ENCODE data around the gene DISP1. TPM values are rescaled to one million over a fixed set of nuclear protein-coding genes. Genes with fewer than 3 reads are reported as not detected.

The DISP1 gene
- polyA plus RNA-seq, 4 donors, result 12.1 to 15.2 (median 14.1) TPM

DNA sequence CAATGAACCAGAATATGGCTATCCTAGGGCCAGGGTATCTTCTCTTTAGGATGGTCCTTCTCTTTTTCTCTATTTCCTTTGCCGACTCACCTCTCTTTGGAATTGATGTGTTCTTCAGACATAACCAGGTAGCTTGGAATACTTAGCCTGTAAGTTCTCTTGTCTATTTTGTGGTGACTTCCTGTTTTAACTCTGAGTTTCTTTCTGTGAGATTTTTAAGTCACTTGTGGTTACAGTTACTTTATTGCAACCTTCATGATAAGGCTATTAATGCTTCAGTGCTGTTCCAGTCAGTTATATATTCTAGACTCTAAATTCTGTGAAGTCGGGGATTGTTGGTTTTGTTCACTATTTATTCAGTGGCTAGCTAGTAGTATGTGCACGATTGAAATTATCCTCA lies 46.2 kb downstream of the DISP1 start:
- DNase-seq (ENCODE audit: low read depth in 4 of 4, low spot score in 2 of 4), result no peak

Other genes starting within 250 kb of the DISP1 start
- gene TAF1A, start 225.1 kb upstream of the DISP1 start, polyA plus RNA-seq (ENCODE audit: insufficient read length in 4 of 4), result 10 to 100 TPM; 14.7 to 18.8 (median 15.8) TPM
- 100 to 1,000 TPM in 1 of 4 donors, 10 to 100 TPM in 3; 54.0 to 102 (median 72.9) TPM for gene MIA3, start 196.9 kb upstream of the DISP1 start, polyA plus RNA-seq (ENCODE audit: insufficient read length in 4 of 4)
- gene AIDA, start 102.5 kb upstream of the DISP1 start, polyA plus RNA-seq (ENCODE audit: insufficient read length in 4 of 4), result 10 to 100 TPM; 60.3 to 77.3 (median 67.6) TPM
- 10 to 100 TPM; 36.9 to 50.4 (median 41.5) TPM for gene BROX, start 102.5 kb upstream of the DISP1 start, polyA plus RNA-seq (ENCODE audit: insufficient read length in 4 of 4)
- under 1 TPM in 3 of 4 donors, not detected in 1; 0.13 to 0.35 (median 0.22) TPM for gene FAM177B, start 77.8 kb upstream of the DISP1 start, polyA plus RNA-seq (ENCODE audit: insufficient read length in 4 of 4)

Data from left renal cortex interstitium (tissue), 4 donors.